Ascending aorta (tissue), 2 donors: Measurements from ENCODE around the gene ULK4. TPM values are rescaled to one million over a fixed set of nuclear protein-coding genes. Genes with fewer than 3 reads are reported as not detected.

ENCODE experiments used
- DNase-seq, 2 donors: peaks; one replicate each; pipeline ENCODE4 v3.0.0-alpha.2; 2019; ENCODE audit warnings: low spot score in 2 of 2
- H3K27ac ChIP-seq, 2 donors: fragments of 200-600 bp; sonication (generic); one replicate each; pipeline ENCODE4 v1.5.1; 2016 to 2017; ENCODE audit warnings: mild to moderate bottlenecking in 1 of 2
- H3K27me3 ChIP-seq: fragments of 200-600 bp; sonication (generic); one replicate; pipeline ENCODE4 v1.5.1; 2017
- H3K36me3 ChIP-seq, 2 donors: fragments of 200-600 bp; sonication (generic); one replicate each; pipeline ENCODE4 v1.5.1; 2016
- H3K4me1 ChIP-seq, 2 donors: fragments of 200-600 bp; sonication (generic); one replicate each; pipeline ENCODE4 v1.5.1; 2016 to 2017; ENCODE audit warnings: mild to moderate bottlenecking in 1 of 2
- H3K4me3 ChIP-seq, 2 donors: fragments of 200-600 bp; sonication (generic); one replicate each; pipeline ENCODE4 v1.5.1; 2016 to 2017; ENCODE audit warnings: mild to moderate bottlenecking in 1 of 2
- H3K9me3 ChIP-seq, 2 donors: fragments of 200-600 bp; sonication (generic); one replicate each; pipeline ENCODE4 v1.5.1; 2016
- intact Hi-C: fragments of 100-400 bp; cut with DNase I; formaldehyde crosslinking; loops from one replicate; pipeline ENCODE4 v1.15.1; 2023
- total RNA-seq: library from RNA; depleted of rRNA; stranded (reverse); fragments of >200 nt; gene quantifications from one replicate; pipeline ENCODE4 v1.1.0, GENCODE V29; 2016
- TF ChIP-seq, protein P1 (sequence below), 3 experiments: fragments of 200-600 bp in 2 of 3; fragments of 450-650 bp in 1 of 3; sonication (generic) in 2 of 3; IDR thresholded peaks; one replicate each; pipeline ENCODE4 v1.5.1; 2016 to 2019; ENCODE audit warnings: antibody characterized with exemption in 3 of 3, mild to moderate bottlenecking in 1 of 3, moderate library complexity in 1 of 3

ULK4 gene
- total RNA-seq, 1 donor from 2014 or later = 4.2 TPM

DNA sequence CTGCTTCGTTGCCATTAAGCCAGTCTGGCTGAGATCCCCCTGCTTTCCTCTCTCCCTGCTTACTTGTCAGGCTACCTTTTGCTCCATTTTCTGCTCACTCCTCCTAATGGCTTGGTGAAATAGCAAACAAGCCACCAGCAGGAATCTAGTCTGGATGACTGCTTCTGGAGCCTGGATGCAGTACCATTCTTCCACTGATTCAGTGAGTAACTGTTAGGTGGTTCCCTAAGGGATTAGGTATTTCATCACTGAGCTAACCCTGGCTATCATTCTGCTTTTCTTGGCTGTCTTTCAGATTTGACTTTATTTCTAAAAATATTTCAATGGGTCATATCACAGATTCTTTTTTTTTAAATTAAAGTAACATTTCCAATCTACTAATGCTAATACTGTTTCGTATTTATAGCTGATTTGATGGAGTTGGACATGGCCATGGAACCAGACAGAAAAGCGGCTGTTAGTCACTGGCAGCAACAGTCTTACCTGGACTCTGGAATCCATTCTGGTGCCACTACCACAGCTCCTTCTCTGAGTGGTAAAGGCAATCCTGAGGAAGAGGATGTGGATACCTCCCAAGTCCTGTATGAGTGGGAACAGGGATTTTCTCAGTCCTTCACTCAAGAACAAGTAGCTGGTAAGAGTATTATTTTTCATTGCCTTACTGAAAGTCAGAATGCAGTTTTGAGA is 737.6 kb downstream of the ULK4 start:
- H3K27ac ChIP-seq = peak overlapping the region; percentile 50 to 80
- intact Hi-C loops = loop anchor here (2.0 to 10.0 kb wide), 6 partner anchors 25 to 919 kb away; partner anchors contain the start of genes CTNNB1, EIF1B and RPL14
- no peaks in the 10 kb centered on the region for H3K27me3 ChIP-seq
- TF ChIP-seq, protein P1, sequence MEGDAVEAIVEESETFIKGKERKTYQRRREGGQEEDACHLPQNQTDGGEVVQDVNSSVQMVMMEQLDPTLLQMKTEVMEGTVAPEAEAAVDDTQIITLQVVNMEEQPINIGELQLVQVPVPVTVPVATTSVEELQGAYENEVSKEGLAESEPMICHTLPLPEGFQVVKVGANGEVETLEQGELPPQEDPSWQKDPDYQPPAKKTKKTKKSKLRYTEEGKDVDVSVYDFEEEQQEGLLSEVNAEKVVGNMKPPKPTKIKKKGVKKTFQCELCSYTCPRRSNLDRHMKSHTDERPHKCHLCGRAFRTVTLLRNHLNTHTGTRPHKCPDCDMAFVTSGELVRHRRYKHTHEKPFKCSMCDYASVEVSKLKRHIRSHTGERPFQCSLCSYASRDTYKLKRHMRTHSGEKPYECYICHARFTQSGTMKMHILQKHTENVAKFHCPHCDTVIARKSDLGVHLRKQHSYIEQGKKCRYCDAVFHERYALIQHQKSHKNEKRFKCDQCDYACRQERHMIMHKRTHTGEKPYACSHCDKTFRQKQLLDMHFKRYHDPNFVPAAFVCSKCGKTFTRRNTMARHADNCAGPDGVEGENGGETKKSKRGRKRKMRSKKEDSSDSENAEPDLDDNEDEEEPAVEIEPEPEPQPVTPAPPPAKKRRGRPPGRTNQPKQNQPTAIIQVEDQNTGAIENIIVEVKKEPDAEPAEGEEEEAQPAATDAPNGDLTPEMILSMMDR (IDR thresholded peaks at IDR 0.05) = peak in 1 of 3 experiments; percentile 13
- H3K9me3 ChIP-seq = no peaks in the 10 kb centered on the region
- H3K4me1 ChIP-seq = peaks cover 0 to 53% of the 10 kb centered on the region in 2 donors
- H3K36me3 ChIP-seq = peaks cover 22 to 44% of the 10 kb centered on the region in 2 donors
- H3K4me3 ChIP-seq = no peak overlapping the region
- peak in 1 of 2 donors; percentile 78 for DNase-seq

DNA sequence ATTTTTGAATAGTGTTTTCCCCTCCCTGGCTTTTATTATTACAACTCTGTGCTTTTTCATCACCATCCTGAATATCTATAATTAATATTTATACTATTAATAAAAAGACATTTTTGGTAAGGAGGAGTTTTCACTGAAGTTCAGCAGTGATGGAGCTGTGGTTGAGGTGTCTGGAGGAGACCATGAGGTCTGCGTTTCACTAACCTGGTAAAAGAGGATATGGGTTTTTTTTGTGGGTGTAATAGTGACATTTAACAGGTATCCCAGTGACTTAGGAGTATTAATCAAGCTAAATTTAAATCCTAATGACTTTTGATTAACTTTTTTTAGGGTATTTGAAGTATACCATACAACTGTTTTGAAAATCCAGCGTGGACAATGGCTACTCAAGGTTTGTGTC is 738.2 kb downstream of the ULK4 start:
- Histone ChIP-seq H3K36me3 (peaks cover 22 to 42% of the 10 kb centered on the region in 2 donors), H3K4me3 (no peak overlapping the region), H3K4me1 (peaks cover 0 to 53% of the 10 kb centered on the region in 2 donors), H3K27me3 (no peaks in the 10 kb centered on the region), H3K9me3 (no peaks in the 10 kb centered on the region), H3K27ac (peak overlapping the region; percentile 50 to 51)
- TF ChIP-seq, protein P1 (IDR thresholded peaks at IDR 0.05) = no peak
- DNase-seq = no peak
- intact Hi-C loops = loop anchor here (2.0 to 10.0 kb wide), 6 partner anchors 25 to 919 kb away; partner anchors contain the start of genes CTNNB1, EIF1B and RPL14

DNA sequence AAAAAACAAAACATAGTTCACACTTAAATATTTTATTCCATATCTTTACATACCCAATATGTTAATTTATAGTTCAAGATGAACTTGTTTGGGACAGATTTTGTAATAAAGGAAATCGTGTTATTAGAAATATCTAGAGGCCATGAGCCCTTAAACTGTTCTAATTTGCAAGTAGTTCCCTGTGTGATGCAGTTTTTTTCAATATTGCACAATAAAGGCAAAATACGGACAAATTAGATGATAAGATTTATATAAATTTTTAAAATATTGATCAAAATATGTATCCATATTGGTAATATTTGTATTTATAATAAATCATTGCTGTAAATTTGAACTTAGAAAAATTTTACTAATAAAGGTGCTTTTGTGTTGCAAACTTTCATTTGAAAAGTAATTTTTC is 738.8 kb downstream of the ULK4 start:
- Histone ChIP-seq H3K27me3 (no peaks in the 10 kb centered on the region), H3K36me3 (peaks cover 22 to 37% of the 10 kb centered on the region in 2 donors), H3K4me3 (no peak overlapping the region), H3K27ac (no peak overlapping the region), H3K4me1 (peaks cover 0 to 53% of the 10 kb centered on the region in 2 donors), H3K9me3 (no peaks in the 10 kb centered on the region)
- TF ChIP-seq, protein P1 (IDR thresholded peaks at IDR 0.05) = no peak
- DNase-seq = no peak
- intact Hi-C loops = loop anchor here (5.0 to 10.0 kb wide), 5 partner anchors 226 to 918 kb away; partner anchors contain the start of genes EIF1B and RPL14

DNA sequence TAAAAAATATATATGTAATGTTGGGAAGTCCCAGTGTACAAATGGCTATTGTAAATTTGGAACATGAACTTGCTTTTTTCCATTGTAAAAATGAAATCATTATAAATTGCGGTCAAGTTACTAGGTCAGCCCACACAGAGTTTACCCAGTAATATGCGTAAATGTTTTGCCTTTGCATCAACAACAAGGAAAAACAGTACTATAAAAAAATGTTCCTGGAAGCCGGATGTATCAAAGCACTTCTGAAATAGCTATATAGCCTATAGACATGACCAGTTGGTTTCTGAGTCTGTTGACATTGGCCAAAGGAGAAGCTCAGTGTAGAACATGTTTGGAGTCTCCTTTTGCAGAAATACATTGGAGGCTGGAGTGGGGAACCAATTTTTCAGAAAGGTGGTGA is 739.4 kb downstream of the ULK4 start:
- intact Hi-C loops = loop anchor here (5.0 to 10.0 kb wide), 5 partner anchors 225 to 918 kb away; partner anchors contain the start of genes EIF1B and RPL14
- TF ChIP-seq, protein P1 (IDR thresholded peaks at IDR 0.05) = no peak
- Histone ChIP-seq H3K27me3 (no peaks in the 10 kb centered on the region), H3K9me3 (no peaks in the 10 kb centered on the region), H3K36me3 (peaks cover 20 to 32% of the 10 kb centered on the region in 2 donors), H3K27ac (no peak overlapping the region), H3K4me1 (peaks cover 0 to 53% of the 10 kb centered on the region in 2 donors), H3K4me3 (no peak overlapping the region)
- no peak for DNase-seq

DNA sequence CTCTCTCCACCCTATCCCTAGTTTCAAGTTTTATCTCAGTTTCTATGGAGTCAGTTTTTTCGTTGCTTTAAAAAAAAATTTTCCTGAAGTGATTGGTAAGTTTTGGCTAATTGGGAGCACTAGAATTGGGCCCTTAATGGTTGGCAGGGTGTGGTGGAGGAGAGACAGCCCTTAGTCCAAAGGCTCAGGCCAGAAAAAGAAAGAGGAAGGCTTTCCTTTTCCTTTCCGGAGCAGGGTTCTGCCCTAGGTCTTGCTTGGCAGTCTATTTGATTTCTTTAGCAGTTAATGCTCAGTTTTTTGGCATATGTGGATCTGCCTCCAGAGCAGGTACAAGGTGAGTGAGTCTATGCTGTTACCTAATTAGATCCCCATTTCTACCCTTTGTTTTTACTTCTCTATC is 739.9 kb downstream of the ULK4 start:
- DNase-seq = no peak
- H3K36me3 ChIP-seq = peaks cover 15 to 27% of the 10 kb centered on the region in 2 donors
- TF ChIP-seq, protein P1 (IDR thresholded peaks at IDR 0.05) = no peak
- H3K27ac ChIP-seq = no peak overlapping the region
- intact Hi-C loops = loop anchor here (5.0 to 10.0 kb wide), 5 partner anchors 225 to 917 kb away; partner anchors contain the start of genes EIF1B and RPL14
- H3K4me3 ChIP-seq = no peak overlapping the region
- peaks cover 0 to 53% of the 10 kb centered on the region in 2 donors for H3K4me1 ChIP-seq
- H3K9me3 ChIP-seq = no peaks in the 10 kb centered on the region
- no peaks in the 10 kb centered on the region for H3K27me3 ChIP-seq
